ENCODE results near the gene CAST. TPM values are rescaled to one million over a fixed set of nuclear protein-coding genes. Genes with fewer than 3 reads are reported as not detected.
A peak's percentile ranks its signal among the peaks of the same experiment; 100 is the strongest.

CAST gene
- polyA plus RNA-seq, 2 of the 4 experiments (the other 2 are of a cell fraction): 163 to 257 TPM

DNA sequence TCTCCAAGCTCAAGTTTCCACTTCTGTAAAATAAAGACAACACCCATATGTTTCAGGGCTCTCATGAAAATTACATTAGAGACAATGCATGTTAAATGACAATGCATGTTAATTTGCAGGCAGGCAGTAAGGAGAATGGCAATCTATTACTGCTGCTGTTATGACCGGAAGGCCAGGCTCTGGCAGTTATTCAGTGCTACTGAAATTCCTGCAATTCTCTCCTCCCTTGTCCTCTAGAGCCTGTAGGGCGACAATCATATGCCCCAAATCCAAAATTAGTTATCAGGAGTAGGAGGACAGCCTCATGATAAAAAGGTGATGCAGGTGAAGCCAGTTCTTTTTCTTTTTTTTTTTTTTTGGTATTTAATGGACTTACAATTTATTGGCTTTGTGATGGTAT lies 42.2 kb upstream of the CAST start:
- H3K4me3 ChIP-seq: no peak overlapping the region
- no peak overlapping the region for H3K27ac ChIP-seq
- ATAC-seq (no peak), FAIRE-seq (no peak), DNase-seq (ENCODE audit: low read depth in 1 of 2, low spot score in 1 of 2) (no peak)
- H3K4me2 ChIP-seq: no peak overlapping the region
- H3K9me3 ChIP-seq: 0 out of 3 replicates have a peak, but pooled peaks cover 3% of the 10 kb centered on the region
- H3K4me1 ChIP-seq: peaks cover 14% of the 10 kb centered on the region
- POLR2A ChIA-PET: no interaction called here
- TF ChIP-seq RAD21 (conservative IDR thresholded peaks at IDR 0.05 in 1 of 2, IDR thresholded peaks at IDR 0.05 in 1 of 2) (no peak), RCOR1 (IDR thresholded peaks at IDR 0.05; ENCODE audit: low read depth, low read length) (no peak), CEBPB (IDR thresholded peaks at IDR 0.05) (no peak), CHD4 (IDR thresholded peaks at IDR 0.05; ENCODE audit: borderline replicate concordance) (no peak), CBX2 (IDR thresholded peaks at IDR 0.05; ENCODE audit: borderline replicate concordance, low read depth) (no peak), KDM5A (IDR thresholded peaks at IDR 0.05) (no peak), ZNF302 (CRISPR knock-in tag; IDR thresholded peaks at IDR 0.05) (no peak), HOXA7 (CRISPR knock-in tag; IDR thresholded peaks at IDR 0.05) (no peak), JUNB (IDR thresholded peaks at IDR 0.05) (no peak)
- TF ChIP-seq, protein P1, sequence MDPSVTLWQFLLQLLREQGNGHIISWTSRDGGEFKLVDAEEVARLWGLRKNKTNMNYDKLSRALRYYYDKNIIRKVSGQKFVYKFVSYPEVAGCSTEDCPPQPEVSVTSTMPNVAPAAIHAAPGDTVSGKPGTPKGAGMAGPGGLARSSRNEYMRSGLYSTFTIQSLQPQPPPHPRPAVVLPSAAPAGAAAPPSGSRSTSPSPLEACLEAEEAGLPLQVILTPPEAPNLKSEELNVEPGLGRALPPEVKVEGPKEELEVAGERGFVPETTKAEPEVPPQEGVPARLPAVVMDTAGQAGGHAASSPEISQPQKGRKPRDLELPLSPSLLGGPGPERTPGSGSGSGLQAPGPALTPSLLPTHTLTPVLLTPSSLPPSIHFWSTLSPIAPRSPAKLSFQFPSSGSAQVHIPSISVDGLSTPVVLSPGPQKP (IDR thresholded peaks at IDR 0.05; ENCODE audit: low read depth, low read length): no peak
- TF ChIP-seq, protein P2, sequence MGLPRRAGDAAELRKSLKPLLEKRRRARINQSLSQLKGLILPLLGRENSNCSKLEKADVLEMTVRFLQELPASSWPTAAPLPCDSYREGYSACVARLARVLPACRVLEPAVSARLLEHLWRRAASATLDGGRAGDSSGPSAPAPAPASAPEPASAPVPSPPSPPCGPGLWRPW (IDR thresholded peaks at IDR 0.05): no peak
- TF ChIP-seq, protein P3, sequence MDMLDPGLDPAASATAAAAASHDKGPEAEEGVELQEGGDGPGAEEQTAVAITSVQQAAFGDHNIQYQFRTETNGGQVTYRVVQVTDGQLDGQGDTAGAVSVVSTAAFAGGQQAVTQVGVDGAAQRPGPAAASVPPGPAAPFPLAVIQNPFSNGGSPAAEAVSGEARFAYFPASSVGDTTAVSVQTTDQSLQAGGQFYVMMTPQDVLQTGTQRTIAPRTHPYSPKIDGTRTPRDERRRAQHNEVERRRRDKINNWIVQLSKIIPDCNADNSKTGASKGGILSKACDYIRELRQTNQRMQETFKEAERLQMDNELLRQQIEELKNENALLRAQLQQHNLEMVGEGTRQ (IDR thresholded peaks at IDR 0.05): no peak
- TF ChIP-seq, protein P4, sequence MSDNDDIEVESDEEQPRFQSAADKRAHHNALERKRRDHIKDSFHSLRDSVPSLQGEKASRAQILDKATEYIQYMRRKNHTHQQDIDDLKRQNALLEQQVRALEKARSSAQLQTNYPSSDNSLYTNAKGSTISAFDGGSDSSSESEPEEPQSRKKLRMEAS (IDR thresholded peaks at IDR 0.05): no peak
- WGBS (ENCODE audit: missing lambda C conversion rate): 59% methylated on average over 2 of the region's 2 CpGs
- CTCF ChIA-PET: interaction anchor here (0.7 to 8.7 kb wide), 2 partner anchors 68 to 132 kb away, joined by 3 to 155 read pairs; no protein-coding TSS in a partner anchor

DNA sequence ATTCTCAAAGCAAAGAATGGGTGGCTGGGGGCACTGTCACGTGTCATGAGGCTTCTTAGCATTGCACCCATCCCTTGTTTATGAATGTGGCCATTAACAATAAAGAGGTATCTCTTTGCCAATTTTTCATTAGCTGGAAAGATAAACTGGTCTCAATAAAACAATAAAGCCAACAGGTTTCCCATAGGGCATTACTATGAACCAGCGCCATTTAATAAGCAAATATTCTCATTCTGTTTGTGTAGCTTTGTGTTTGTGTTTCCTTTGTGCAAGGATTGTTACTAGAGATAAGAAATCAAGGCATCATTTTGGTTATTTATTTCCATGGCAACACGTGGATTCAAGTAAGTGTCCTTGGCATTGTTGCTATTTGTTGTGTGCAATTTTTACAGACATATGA lies 37.6 kb upstream of the CAST start:
- ATAC-seq (no peak), FAIRE-seq (no peak), DNase-seq (ENCODE audit: low read depth in 1 of 2, low spot score in 1 of 2) (peak in 1 of 2 experiments; percentile 49)
- ChIA-PET CTCF (interaction anchor here (2.4 to 2.6 kb wide), 2 partner anchors 11 to 13 kb away, joined by 5 to 13 read pairs; no protein-coding TSS in a partner anchor), POLR2A (no interaction called here)
- no peak for TF ChIP-seq SMC3 (IDR thresholded peaks at IDR 0.05)
- 0 out of 2 replicates have a peak, but pooled peaks have one; percentile 25 for TF ChIP-seq GATA3 (IDR thresholded peaks at IDR 0.05; ENCODE audit: borderline replicate concordance)
- no peak for TF ChIP-seq ZSCAN20 (CRISPR knock-in tag; IDR thresholded peaks at IDR 0.05)
- 46% methylated on average over 3 of the region's 3 CpGs for WGBS (ENCODE audit: missing lambda C conversion rate)
- Histone ChIP-seq H3K4me1 (peaks cover 44% of the 10 kb centered on the region), H3K4me2 (peak overlapping the region; percentile 5; the same call in 1 of the 3 replicates), H3K9me3 (no peaks in the 10 kb centered on the region), H3K27ac (0 out of 6 replicates have a peak overlapping the region, but pooled peaks of 1 of the 2 experiments have one; percentile 9), H3K4me3 (no peak overlapping the region)

DNA sequence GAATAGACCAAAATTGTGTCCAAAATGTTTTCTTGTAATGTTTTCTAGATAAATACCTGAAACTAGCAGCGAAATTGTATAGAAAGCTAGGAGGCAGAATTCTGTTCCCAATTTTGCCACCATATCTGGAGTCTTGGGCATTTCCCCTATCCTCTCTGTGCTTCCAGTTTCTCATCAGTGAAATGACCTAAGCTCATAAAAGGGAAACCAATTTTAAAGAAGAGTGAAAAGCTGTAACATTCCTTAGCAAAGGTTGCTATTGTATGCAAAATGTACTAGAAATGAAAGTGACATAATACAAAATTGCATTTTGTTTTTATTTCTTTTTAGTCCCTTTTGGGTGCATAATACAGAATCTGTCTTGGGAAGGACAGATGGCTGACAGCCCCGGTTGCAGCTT lies 36.8 kb upstream of the CAST start:
- ATAC-seq (no peak), DNase-seq (ENCODE audit: low read depth in 1 of 2, low spot score in 1 of 2) (no peak), FAIRE-seq (no peak)
- H3K9me3 ChIP-seq: no peaks in the 10 kb centered on the region
- peaks cover 52% of the 10 kb centered on the region for H3K4me1 ChIP-seq
- peak overlapping the region in 1 of 2 experiments; percentile 56; a peak in 3 of 6 replicates for H3K27ac ChIP-seq
- peak overlapping the region; percentile 5; the same call in 1 of the 3 replicates for H3K4me2 ChIP-seq
- WGBS (ENCODE audit: missing lambda C conversion rate): 61% methylated on average over 2 of the region's 2 CpGs
- ChIA-PET CTCF (interaction anchor here (0.9 to 2.6 kb wide), 2 partner anchors 10 to 11 kb away, joined by 4 to 13 read pairs; no protein-coding TSS in a partner anchor), POLR2A (no interaction called here)
- H3K4me3 ChIP-seq: no peak overlapping the region
- TF ChIP-seq NR3C1 (IDR thresholded peaks at IDR 0.05) (no peak), CBX2 (IDR thresholded peaks at IDR 0.05; ENCODE audit: borderline replicate concordance, low read depth) (no peak), RNF2 (IDR thresholded peaks at IDR 0.05; ENCODE audit: borderline replicate concordance, low read depth) (no peak), PHF8 (IDR thresholded peaks at IDR 0.05; ENCODE audit: borderline replicate concordance, low read depth) (no peak), MYC (IDR thresholded peaks at IDR 0.05; ENCODE audit: borderline replicate concordance, low read length) (no peak), JUN (IDR thresholded peaks at IDR 0.05) (no peak), NFE2L2 (conservative IDR thresholded peaks at IDR 0.05; ENCODE audit: low read length) (no peak), NPAS2 (CRISPR knock-in tag; IDR thresholded peaks at IDR 0.05; ENCODE audit: borderline replicate concordance) (no peak), HEYL (CRISPR knock-in tag; IDR thresholded peaks at IDR 0.05) (no peak), TFCP2L1 (CRISPR knock-in tag; IDR thresholded peaks at IDR 0.05) (no peak), EHF (CRISPR knock-in tag; IDR thresholded peaks at IDR 0.05) (no peak), BHLHE40 (IDR thresholded peaks at IDR 0.05; ENCODE audit: low read depth, low read length) (no peak), GATA3 (IDR thresholded peaks at IDR 0.05; ENCODE audit: borderline replicate concordance) (no peak), ZFP36 (IDR thresholded peaks at IDR 0.05; ENCODE audit: borderline replicate concordance, partially characterized antibody) (no peak), RARB (CRISPR knock-in tag; IDR thresholded peaks at IDR 0.05) (no peak)
- TF ChIP-seq, protein P5, sequence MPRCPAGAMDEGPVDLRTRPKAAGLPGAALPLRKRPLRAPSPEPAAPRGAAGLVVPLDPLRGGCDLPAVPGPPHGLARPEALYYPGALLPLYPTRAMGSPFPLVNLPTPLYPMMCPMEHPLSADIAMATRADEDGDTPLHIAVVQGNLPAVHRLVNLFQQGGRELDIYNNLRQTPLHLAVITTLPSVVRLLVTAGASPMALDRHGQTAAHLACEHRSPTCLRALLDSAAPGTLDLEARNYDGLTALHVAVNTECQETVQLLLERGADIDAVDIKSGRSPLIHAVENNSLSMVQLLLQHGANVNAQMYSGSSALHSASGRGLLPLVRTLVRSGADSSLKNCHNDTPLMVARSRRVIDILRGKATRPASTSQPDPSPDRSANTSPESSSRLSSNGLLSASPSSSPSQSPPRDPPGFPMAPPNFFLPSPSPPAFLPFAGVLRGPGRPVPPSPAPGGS (IDR thresholded peaks at IDR 0.05): no peak
- TF ChIP-seq, protein P6, sequence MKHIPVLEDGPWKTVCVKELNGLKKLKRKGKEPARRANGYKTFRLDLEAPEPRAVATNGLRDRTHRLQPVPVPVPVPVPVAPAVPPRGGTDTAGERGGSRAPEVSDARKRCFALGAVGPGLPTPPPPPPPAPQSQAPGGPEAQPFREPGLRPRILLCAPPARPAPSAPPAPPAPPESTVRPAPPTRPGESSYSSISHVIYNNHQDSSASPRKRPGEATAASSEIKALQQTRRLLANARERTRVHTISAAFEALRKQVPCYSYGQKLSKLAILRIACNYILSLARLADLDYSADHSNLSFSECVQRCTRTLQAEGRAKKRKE (CRISPR knock-in tag; IDR thresholded peaks at IDR 0.05; ENCODE audit: low read depth): no peak
- TF ChIP-seq, protein P2 (IDR thresholded peaks at IDR 0.05): no peak
